Testis (tissue), 2 donors: ENCODE data around the gene PIP4K2A.

Experiments
- POLR2A ChIP-seq: fragments of 450-650 bp; IDR thresholded peaks from one replicate; pipeline ENCODE4 v1.6.1; 2017; ENCODE audit warnings: antibody characterized with exemption, mild to moderate bottlenecking, moderate library complexity
- TF ChIP-seq, protein P1 (sequence below), 3 experiments: fragments of 450-650 bp in 2 of 3; fragments of 200-600 bp in 1 of 3; sonication (generic) in 1 of 3; IDR thresholded peaks; one replicate each; pipeline ENCODE4 v1.5.1; 2016 to 2019; ENCODE audit warnings: antibody characterized with exemption in 3 of 3, mild to moderate bottlenecking in 2 of 3, moderate library complexity in 1 of 3

DNA sequence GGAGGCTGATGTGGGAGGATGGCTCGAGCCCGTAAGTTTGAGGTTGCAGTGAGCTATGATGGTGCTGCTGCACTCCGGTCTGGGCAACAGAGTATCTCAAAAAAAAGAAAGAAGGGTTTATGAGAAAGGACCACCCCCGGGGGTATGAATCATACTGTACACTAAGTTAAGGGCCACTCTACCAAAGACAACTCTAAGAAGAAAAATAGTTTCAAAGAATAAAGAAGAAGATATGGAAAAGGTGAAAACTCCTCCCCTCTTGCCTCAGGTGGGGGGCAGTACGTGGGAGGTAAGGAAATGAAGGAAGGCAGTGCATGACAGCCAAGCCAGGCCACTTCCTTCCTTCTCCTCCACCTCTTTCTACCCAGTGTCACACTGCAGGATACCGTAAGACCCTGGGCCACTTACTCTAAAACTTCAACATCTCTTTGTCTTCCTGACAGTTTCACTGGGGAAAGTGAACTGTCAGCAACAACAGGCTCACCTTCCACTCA, 61.3 kb downstream of the PIP4K2A start:
- TF ChIP-seq, protein P1, sequence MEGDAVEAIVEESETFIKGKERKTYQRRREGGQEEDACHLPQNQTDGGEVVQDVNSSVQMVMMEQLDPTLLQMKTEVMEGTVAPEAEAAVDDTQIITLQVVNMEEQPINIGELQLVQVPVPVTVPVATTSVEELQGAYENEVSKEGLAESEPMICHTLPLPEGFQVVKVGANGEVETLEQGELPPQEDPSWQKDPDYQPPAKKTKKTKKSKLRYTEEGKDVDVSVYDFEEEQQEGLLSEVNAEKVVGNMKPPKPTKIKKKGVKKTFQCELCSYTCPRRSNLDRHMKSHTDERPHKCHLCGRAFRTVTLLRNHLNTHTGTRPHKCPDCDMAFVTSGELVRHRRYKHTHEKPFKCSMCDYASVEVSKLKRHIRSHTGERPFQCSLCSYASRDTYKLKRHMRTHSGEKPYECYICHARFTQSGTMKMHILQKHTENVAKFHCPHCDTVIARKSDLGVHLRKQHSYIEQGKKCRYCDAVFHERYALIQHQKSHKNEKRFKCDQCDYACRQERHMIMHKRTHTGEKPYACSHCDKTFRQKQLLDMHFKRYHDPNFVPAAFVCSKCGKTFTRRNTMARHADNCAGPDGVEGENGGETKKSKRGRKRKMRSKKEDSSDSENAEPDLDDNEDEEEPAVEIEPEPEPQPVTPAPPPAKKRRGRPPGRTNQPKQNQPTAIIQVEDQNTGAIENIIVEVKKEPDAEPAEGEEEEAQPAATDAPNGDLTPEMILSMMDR (IDR thresholded peaks at IDR 0.05), result no peak
- TF ChIP-seq POLR2A, result no peak
